WERI-Rb-1 (cell line): ENCODE results near the gene TGFBR3L.
"Not testable (repeated sequence)": the region's sequence is repeated elsewhere in the genome, so short reads cannot be mapped to it uniquely, and the experiment has no call there.

Experiments used
- DNase-seq: peaks from one replicate; pipeline ENCODE4 v3.0.0-alpha.2; 2020
- H3K27ac ChIP-seq: fragments of 250-450 bp; sonication (Bioruptor Pico); 2 replicates; pipeline ENCODE4 v1.5.1; 2020; ENCODE audit warnings: mild to moderate bottlenecking, moderate library complexity
- H3K27me3 ChIP-seq: fragments of 250-450 bp; sonication (Bioruptor Pico); 2 replicates; pipeline ENCODE4 v1.5.1; 2021; ENCODE audit warnings: mild to moderate bottlenecking, low read depth, moderate library complexity; ENCODE audit not compliant: insufficient read depth, severe bottlenecking
- H3K36me3 ChIP-seq: fragments of 250-450 bp; sonication (Bioruptor Pico); 2 replicates; pipeline ENCODE4 v1.5.1; 2020; ENCODE audit warnings: mild to moderate bottlenecking, moderate library complexity
- H3K4me3 ChIP-seq: 2 replicates; pipeline ENCODE4 v1.5.1; 2011; ENCODE audit warnings: low read depth, mild to moderate bottlenecking, control low read depth, low read length
- H3K9me3 ChIP-seq: fragments of 250-450 bp; sonication (Bioruptor Pico); 2 replicates; pipeline ENCODE4 v1.5.1; 2021; ENCODE audit warnings: mild to moderate bottlenecking, moderate library complexity; ENCODE audit not compliant: severe bottlenecking
- CTCF ChIP-seq: IDR thresholded peaks from 2 replicates; pipeline ENCODE4 v1.5.1; 2011; ENCODE audit warnings: low read depth, mild to moderate bottlenecking, control low read depth, inconsistent platforms, low read length

Gene TGFBR3L

GRCh38 chr19:7928334-7928706, 13.7 kb downstream of the TGFBR3L start:
- no peaks in the 10 kb centered on the region for H3K9me3 ChIP-seq
- H3K27ac ChIP-seq, result peak overlapping the region; percentile 58
- H3K27me3 ChIP-seq, result no peaks in the 10 kb centered on the region
- no peak overlapping the region for H3K4me3 ChIP-seq
- peak; percentile 57 for DNase-seq
- TF ChIP-seq CTCF, result no peak
- peaks cover 45% of the 10 kb centered on the region for H3K36me3 ChIP-seq

- Histone ChIP-seq H3K36me3 (peaks cover 48% of the 10 kb centered on the region), H3K9me3 (no peaks in the 10 kb centered on the region), H3K27me3 (no peaks in the 10 kb centered on the region), H3K27ac (peak overlapping the region; percentile 58), H3K4me3 (no peak overlapping the region)
- TF ChIP-seq CTCF, result peak; percentile 69
- peak; percentile 69 for DNase-seq
Measured at GRCh38 chr19:7928741-7929701, 14.4 kb downstream of the TGFBR3L start.

GRCh38 chr19:7930030-7930429, 15.4 kb downstream of the TGFBR3L start:
- H3K4me3 ChIP-seq, H3K9me3 ChIP-seq, DNase-seq, H3K27me3 ChIP-seq: not testable (repeated sequence)
- peaks cover 45% of the 10 kb centered on the region for H3K36me3 ChIP-seq
- peak overlapping the region; percentile 22; the same call in 1 of the 2 replicates for H3K27ac ChIP-seq

GRCh38 chr19:7930765-7931164, 16.1 kb downstream of the TGFBR3L start:
- no peak overlapping the region for H3K27ac ChIP-seq
- TF ChIP-seq CTCF, result no peak
- no peak for DNase-seq
- peaks cover 52% of the 10 kb centered on the region for H3K36me3 ChIP-seq
- no peaks in the 10 kb centered on the region for H3K27me3 ChIP-seq
- no peak overlapping the region for H3K4me3 ChIP-seq
- H3K9me3 ChIP-seq, result no peaks in the 10 kb centered on the region

GRCh38 chr19:7931221-7932061, 16.8 kb downstream of the TGFBR3L start:
- Histone ChIP-seq H3K27ac (no peak overlapping the region), H3K4me3 (no peak overlapping the region), H3K36me3 (peaks cover 58% of the 10 kb centered on the region), H3K9me3 (no peaks in the 10 kb centered on the region), H3K27me3 (no peaks in the 10 kb centered on the region)
- TF ChIP-seq CTCF, result no peak
- no peak for DNase-seq

- DNase-seq, result no peak
- no peaks in the 10 kb centered on the region for H3K9me3 ChIP-seq
- H3K4me3 ChIP-seq, result no peak overlapping the region
- no peaks in the 10 kb centered on the region for H3K27me3 ChIP-seq
- TF ChIP-seq CTCF, result no peak
- H3K36me3 ChIP-seq, result peaks cover 62% of the 10 kb centered on the region
- H3K27ac ChIP-seq, result no peak overlapping the region
Measured at GRCh38 chr19:7932276-7932929, 17.8 kb downstream of the TGFBR3L start.
